Upper lobe of left lung (tissue), 6 donors: ENCODE results near the gene CEP170B. TPM values are rescaled to one million over a fixed set of nuclear protein-coding genes. Genes with fewer than 3 reads are reported as not detected.

Source experiments
- ATAC-seq, 2 donors: fragments of 200-7000 bp; cut with Tn5 transposase; one replicate each; pipeline ENCODE4 v1.9.1; 2022; ENCODE audit warnings: mild to moderate bottlenecking in 2 of 2, moderate library complexity in 2 of 2; ENCODE audit not compliant: low FRiP score in 2 of 2
- DNase-seq, 2 donors: peaks; one replicate each; pipeline ENCODE4 v3.0.0-alpha.2; 2019 to 2020
- H3K27ac ChIP-seq, 4 donors: fragments of 200-600 bp; sonication (generic); one replicate each; pipeline ENCODE4 v1.5.1; 2016 to 2019
- H3K27me3 ChIP-seq, 4 donors: fragments of 200-600 bp; sonication (generic); one replicate each; pipeline ENCODE4 v1.5.1; 2017 to 2019
- H3K36me3 ChIP-seq, 4 donors: fragments of 200-600 bp; sonication (generic); one replicate each; pipeline ENCODE4 v1.5.1; 2016 to 2019
- H3K4me1 ChIP-seq, 4 donors: fragments of 200-600 bp; sonication (generic); one replicate each; pipeline ENCODE4 v1.5.1; 2018 to 2019
- H3K4me3 ChIP-seq, 4 donors: fragments of 200-600 bp; sonication (generic); one replicate each; pipeline ENCODE4 v1.5.1; 2017 to 2019; ENCODE audit warnings: mild to moderate bottlenecking in 2 of 4, moderate library complexity in 1 of 4
- H3K9me3 ChIP-seq, 4 donors: fragments of 200-600 bp; sonication (generic); one replicate each; pipeline ENCODE4 v1.5.1; 2018 to 2019
- EP300 ChIP-seq, 4 donors: sonication (generic); formaldehyde crosslinking; IDR thresholded peaks; one replicate each; pipeline ENCODE4 v1.5.1; 2017; ENCODE audit warnings: antibody characterized with exemption in 4 of 4, control low read depth in 2 of 4
- POLR2A ChIP-seq, 4 donors: fragments of 450-650 bp; IDR thresholded peaks; one replicate each; pipeline ENCODE4 v1.5.1; 2016 to 2017; ENCODE audit warnings: antibody characterized with exemption in 4 of 4, mild to moderate bottlenecking in 2 of 4
- POLR2AphosphoS5 ChIP-seq, 2 donors: sonication (generic); formaldehyde crosslinking; IDR thresholded peaks; one replicate each; pipeline ENCODE4 v1.5.1; 2017; ENCODE audit warnings: antibody characterized with exemption in 2 of 2
- WGBS, 2 donors: methylation state at CpG; one replicate each; pipeline ENCODE4 v1.1.5; 2017 to 2018; 5-methylcytosine and 5-hydroxymethylcytosine counted together
- total RNA-seq, 6 donors: library from RNA; depleted of rRNA in 4 of 6; stranded (reverse); fragments of >200 nt in 4 of 6; gene quantifications; one replicate each; pipeline versions ENCODE4 v1.1.0 to v1.2.1, GENCODE V29; 2016 to 2021
- TF ChIP-seq, protein P1 (sequence below), 6 experiments: fragments of 450-650 bp in 4 of 6; fragments of 200-600 bp in 2 of 6; sonication (generic) in 2 of 6; IDR thresholded peaks; one replicate each; pipeline ENCODE4 v1.5.1; 2016 to 2019; ENCODE audit warnings: antibody characterized with exemption in 6 of 6
- donor health status: DM: no; HTN: no; CAD: no; lungs with moderate emphysema.
- donor health status: DM: no; HTN: yes; CAD: no; lungs with severe emphysema.

Gene CEP170B
- total RNA-seq, 6 donors from 2014 or later = 24.2 to 57.8 (median 35.6) TPM

DNA sequence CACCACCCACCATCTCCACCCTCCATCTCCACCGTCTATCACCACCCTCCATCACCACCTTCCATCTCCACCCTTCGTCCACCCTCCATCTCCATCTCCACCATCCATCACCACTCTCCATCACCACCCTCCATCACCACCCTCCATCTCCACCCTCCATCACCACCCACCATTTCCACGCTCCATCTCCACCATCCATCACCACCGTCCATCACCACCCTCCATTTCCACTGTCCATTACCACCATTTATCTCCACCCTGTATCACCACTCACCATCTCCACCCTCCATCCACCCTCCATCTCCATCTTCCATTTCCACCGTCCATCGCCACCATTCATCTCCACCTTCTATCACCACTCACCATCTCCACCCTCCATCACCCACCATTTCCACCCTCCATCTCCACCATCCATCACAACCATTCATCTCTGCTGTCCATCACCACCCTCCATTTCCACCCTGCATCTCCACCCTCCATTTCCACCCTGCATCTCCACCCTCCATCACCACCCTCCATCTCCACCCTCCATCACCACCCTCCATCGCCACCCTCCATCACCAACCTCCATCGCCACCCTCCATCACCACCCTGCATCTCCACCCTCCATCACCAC is 6.1 kb upstream of the CEP170B start:
- ATAC-seq = no peak
- no peak overlapping the region for H3K4me3 ChIP-seq
- TF ChIP-seq POLR2A (IDR thresholded peaks at IDR 0.05) = no peak
- TF ChIP-seq EP300 (IDR thresholded peaks at IDR 0.05) = no peak
- TF ChIP-seq, protein P1, sequence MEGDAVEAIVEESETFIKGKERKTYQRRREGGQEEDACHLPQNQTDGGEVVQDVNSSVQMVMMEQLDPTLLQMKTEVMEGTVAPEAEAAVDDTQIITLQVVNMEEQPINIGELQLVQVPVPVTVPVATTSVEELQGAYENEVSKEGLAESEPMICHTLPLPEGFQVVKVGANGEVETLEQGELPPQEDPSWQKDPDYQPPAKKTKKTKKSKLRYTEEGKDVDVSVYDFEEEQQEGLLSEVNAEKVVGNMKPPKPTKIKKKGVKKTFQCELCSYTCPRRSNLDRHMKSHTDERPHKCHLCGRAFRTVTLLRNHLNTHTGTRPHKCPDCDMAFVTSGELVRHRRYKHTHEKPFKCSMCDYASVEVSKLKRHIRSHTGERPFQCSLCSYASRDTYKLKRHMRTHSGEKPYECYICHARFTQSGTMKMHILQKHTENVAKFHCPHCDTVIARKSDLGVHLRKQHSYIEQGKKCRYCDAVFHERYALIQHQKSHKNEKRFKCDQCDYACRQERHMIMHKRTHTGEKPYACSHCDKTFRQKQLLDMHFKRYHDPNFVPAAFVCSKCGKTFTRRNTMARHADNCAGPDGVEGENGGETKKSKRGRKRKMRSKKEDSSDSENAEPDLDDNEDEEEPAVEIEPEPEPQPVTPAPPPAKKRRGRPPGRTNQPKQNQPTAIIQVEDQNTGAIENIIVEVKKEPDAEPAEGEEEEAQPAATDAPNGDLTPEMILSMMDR (IDR thresholded peaks at IDR 0.05) = no peak
- no peak for TF ChIP-seq POLR2AphosphoS5 (IDR thresholded peaks at IDR 0.05)
- DNase-seq = no peak
- H3K36me3 ChIP-seq = no peaks in the 10 kb centered on the region
- peaks cover 0 to 1% (median 0%) of the 10 kb centered on the region in 4 donors for H3K27me3 ChIP-seq
- peaks cover 0 to 2% (median 1%) of the 10 kb centered on the region in 4 donors for H3K4me1 ChIP-seq
- no peaks in the 10 kb centered on the region for H3K9me3 ChIP-seq
- WGBS, 2 donors = 83 to 84% methylated on average over 7 to 8 of the region's 8 CpGs
- H3K27ac ChIP-seq = no peak overlapping the region

DNA sequence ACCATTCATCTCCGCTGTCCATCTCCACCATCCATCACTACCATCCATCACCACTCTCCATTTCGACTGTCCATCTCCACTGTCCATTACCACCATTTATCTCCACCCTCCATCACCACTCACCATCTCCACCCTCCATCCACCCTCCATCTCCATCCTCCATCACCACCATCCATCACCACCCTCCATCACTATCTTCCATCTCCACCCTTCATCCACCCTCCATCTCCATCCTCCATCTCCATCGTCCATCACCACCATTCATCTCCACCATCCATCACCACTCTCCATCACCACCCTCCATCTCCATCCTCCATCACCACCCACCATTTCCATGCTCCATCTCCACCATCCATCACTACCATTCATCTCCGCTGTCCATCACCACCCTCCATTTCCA is 5.2 kb upstream of the CEP170B start:
- no peak for DNase-seq
- H3K9me3 ChIP-seq = no peaks in the 10 kb centered on the region
- no peak overlapping the region for H3K4me3 ChIP-seq
- no peaks in the 10 kb centered on the region for H3K36me3 ChIP-seq
- WGBS, 2 donors = 92 to 95% methylated on average over 4 of the region's 4 CpGs
- H3K27ac ChIP-seq = no peak overlapping the region
- peaks cover 0 to 11% (median 6%) of the 10 kb centered on the region in 4 donors for H3K27me3 ChIP-seq
- TF ChIP-seq POLR2AphosphoS5 (IDR thresholded peaks at IDR 0.05) (no peak), EP300 (IDR thresholded peaks at IDR 0.05) (no peak), POLR2A (IDR thresholded peaks at IDR 0.05) (no peak)
- TF ChIP-seq, protein P1 (IDR thresholded peaks at IDR 0.05) = no peak
- peaks cover 5 to 12% (median 10%) of the 10 kb centered on the region in 4 donors for H3K4me1 ChIP-seq
- no peak for ATAC-seq

DNA sequence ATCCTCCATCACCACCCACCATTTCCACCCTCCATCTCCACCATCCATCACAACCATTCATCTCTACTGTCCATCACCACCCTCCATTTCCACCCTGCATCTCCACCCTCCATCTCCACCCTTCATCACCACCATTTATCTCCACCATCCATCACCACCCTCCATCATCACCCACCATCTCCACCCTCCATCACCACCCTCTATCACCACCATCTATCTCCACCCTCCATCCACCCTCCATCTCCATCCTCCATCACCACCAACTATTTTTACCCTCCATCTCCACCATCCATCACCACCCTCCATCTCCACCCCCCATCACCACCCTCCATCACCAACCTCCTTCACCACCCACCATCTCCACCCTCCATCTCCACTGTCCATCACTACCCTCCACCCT is 4.7 kb upstream of the CEP170B start:
- no peaks in the 10 kb centered on the region for H3K36me3 ChIP-seq
- no peak for TF ChIP-seq POLR2AphosphoS5 (IDR thresholded peaks at IDR 0.05)
- TF ChIP-seq EP300 (IDR thresholded peaks at IDR 0.05) = no peak
- no peak for TF ChIP-seq POLR2A (IDR thresholded peaks at IDR 0.05)
- TF ChIP-seq, protein P1 (IDR thresholded peaks at IDR 0.05) = no peak
- DNase-seq (no peak), ATAC-seq (no peak)
- no peaks in the 10 kb centered on the region for H3K9me3 ChIP-seq
- no peak overlapping the region for H3K27ac ChIP-seq
- no peak overlapping the region for H3K4me3 ChIP-seq
- H3K4me1 ChIP-seq = peaks cover 5 to 15% (median 10%) of the 10 kb centered on the region in 4 donors
- peaks cover 0 to 12% (median 6%) of the 10 kb centered on the region in 4 donors for H3K27me3 ChIP-seq

DNA sequence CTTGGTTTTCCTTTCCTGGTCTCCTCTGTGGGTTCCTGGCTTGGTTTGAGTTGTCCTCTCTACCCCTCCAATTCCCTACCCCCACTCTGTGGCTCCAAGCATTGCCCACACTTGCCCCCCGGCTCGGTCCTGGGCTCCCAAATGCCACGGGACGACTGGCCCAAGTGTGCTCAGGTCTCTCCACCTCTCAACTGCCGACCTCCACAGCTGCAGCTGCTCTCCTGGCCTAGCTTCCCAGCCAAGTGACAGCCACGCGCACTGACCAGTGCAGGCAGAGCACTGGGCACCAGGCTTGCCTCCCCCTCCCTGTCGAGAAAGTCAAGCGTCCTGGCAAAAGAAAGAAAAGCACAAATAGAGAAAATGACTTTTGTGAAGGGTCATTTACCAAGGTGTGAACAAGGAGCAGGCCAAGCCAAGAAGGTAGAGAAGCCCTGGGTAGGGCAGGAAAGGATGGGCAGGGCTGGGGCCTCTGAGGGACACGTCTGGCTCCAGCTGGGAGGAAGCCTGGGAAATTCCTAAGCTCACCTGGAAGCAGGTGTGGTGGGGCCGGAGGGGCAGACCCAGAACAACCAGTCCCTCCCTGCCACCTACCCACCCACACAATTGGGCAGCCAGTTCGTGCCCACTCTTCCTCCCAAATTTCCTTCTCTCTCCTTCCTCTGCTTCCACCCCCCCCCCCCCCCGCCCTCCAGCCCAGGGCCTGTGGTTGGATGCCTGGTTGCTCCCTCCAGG is 1.8 kb upstream of the CEP170B start:
- TF ChIP-seq EP300 (IDR thresholded peaks at IDR 0.05) (no peak), POLR2A (IDR thresholded peaks at IDR 0.05) (no peak), POLR2AphosphoS5 (IDR thresholded peaks at IDR 0.05) (no peak)
- TF ChIP-seq, protein P1 (IDR thresholded peaks at IDR 0.05) = no peak
- Histone ChIP-seq H3K9me3 (no peaks in the 10 kb centered on the region), H3K4me3 (peak overlapping the region in 2 of 4 donors; percentile 78 to 80), H3K4me1 (peaks cover 16 to 38% (median 26%) of the 10 kb centered on the region in 4 donors), H3K27ac (peak overlapping the region in 2 of 4 donors; percentile 73 to 87), H3K27me3 (peaks cover 0 to 12% (median 6%) of the 10 kb centered on the region in 4 donors), H3K36me3 (no peaks in the 10 kb centered on the region)
- ATAC-seq (no peak), DNase-seq (peak in 1 of 2 donors; percentile 33)
- WGBS, 2 donors = 67 to 69% methylated on average over 10 to 13 of the region's 13 CpGs
